Ramos (cell line): ENCODE results near the gene REPS2.

Experiments
- in situ Hi-C: fragments of 300-500 bp; cut with MboI; formaldehyde crosslinking; loops from one replicate; pipeline ENCODE4 v1.14.3; 2022; ENCODE audit warnings: low sequenced_read_pairs; ENCODE audit not compliant: unreplicated experiment

The REPS2 gene

DNA sequence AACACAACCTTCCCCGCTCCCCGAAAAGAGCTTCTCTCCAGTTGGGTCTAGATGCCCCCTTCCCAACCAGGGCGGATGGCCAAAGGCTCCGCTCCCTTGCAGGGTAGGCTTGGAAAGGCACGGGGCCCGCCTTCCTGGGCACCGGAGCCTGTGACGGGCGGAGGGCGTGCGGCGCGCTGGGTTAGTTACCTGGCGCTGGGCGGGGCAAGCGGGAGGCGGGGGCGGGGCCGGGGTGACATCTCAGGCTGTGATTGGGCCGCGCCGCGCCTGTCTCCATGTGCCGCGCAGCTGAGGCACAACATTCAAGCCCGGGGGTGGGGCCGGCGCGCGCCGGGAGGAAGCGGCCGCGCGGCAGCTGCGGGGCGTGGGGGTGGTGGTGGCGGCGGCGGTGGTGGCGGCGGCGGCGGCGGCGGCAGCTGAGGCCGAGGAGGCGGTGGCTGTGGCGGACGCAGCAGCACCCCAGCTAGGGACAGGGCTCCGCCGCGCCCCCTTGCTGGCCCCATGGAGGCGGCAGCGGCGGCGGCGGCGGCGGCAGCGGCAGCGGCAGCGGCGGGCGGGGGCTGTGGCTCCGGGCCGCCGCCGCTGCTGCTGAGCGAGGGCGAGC lies at the start of gene REPS2:
REPS2 (plus strand) TSS at position 298 of the 604 bp plus-strand sequence; CDS start at position 502, 204 bp downstream.
- in situ Hi-C loops: no loop called here

DNA sequence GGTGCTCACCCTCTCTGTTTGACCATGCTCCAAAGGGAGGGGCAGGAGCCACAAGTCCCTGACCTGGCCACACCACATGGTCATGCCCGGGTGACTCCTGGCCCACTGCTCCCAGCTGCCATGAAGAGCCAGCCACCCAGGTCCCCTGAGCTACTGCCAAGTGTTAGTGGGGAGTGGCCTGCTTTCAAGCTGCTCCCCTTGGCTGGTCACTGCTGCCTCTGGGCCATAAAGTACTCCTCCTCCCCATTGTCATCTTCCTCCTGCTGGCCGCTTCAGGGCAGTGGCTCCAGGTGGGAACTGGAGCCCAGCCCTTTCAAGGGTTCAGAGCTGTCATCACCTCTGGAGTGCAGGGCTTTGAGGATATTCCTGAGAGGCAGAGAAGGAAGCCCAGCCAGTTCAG lies 49.0 kb upstream of the REPS2 start:
- in situ Hi-C loops: loop anchor here (25.0 kb wide), 1 partner anchor 140 kb away; no protein-coding TSS in a partner anchor

DNA sequence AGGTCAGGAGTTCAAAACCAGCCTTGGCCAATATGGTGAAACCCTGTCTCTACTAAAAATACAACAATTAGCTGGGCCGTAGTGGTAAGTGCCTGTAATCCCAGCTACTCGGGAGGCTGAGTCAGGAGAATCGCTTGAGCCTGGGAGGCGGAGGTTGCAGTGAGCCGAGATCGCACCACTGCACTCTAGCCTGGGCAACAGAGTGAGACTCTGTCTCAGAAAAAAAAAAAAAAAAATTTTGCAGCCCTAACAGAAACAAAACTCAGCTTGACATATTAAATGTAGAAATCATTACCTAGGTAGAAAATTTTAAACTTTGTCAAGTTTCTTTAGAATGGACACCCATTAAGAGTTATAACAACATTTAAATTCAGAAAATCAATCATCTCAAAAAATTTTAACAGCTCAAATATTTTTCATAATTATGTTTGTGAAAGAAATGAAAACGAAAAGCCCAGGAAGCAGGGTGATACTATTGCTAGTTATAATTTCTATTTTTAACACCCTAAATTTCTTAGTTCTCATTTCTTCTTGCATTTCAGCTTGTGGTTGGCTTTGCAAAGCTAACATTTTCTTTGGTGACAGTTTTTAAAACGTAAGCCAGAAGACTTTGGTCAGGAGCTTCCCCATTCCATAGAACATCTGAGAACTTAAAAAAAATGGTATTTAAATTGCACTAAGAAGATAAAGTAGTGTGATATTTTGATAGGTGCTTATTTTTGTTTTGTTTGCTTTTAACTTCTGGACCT lies 43.0 kb upstream of the REPS2 start:
- in situ Hi-C loops: no loop called here

DNA sequence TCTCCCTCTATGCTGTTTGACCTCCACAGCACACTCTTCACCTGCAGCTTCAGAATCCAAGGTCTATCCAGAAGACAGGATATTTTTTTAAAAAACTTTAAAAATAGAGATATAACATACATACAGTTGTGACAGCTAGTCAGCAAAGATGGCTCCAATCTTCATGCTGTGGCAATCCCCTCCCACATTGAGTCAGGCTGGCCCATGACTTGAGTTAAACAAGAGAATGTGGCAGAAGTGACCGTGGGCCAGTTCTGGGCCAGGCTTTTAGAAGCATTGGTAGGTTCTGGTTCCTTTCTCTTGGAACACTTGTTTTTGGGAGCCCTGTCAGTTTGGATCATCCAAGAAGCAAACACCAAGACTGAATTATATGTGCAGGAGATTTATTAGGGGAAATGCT lies 36.1 kb upstream of the REPS2 start:
- in situ Hi-C loops: no loop called here

DNA sequence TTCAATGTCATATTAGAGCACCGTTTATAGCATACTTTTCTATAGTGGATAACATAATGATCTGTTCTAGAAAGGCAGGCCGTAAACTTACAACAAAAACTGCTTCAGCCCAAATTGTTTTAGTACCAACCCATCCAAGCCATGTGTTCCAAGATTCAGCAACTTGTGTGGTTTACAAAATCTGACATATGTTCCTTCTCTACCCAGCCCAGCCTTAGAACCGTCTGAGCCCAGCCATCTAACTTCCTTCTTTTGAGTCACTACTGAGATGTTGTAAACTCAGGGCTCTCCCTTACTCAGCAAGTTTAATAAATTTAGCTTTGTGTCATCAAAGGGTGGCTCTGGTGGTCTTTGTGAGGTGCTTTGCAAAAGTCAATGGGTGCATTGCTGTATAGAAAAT lies 32.4 kb upstream of the REPS2 start:
- in situ Hi-C loops: no loop called here

DNA sequence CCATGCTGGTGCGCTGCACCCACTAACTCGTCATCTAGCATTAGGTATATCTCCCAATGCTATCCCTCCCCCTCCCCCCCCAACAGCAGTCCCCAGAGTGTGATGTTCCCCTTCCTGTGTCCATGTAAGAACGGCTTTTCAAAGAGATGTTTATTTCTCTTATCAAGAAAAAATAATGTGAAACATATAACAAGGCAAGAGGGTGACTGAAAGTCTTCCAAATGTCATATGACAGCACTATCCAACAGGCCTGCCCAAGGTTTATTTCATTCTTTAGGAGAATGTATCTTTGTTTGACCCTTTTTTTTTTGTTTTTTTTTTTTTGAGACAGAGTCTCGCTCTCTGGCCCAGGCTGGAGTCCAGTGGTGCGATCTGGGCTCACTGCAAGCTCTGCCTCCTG lies 29.9 kb upstream of the REPS2 start:
- in situ Hi-C loops: no loop called here

DNA sequence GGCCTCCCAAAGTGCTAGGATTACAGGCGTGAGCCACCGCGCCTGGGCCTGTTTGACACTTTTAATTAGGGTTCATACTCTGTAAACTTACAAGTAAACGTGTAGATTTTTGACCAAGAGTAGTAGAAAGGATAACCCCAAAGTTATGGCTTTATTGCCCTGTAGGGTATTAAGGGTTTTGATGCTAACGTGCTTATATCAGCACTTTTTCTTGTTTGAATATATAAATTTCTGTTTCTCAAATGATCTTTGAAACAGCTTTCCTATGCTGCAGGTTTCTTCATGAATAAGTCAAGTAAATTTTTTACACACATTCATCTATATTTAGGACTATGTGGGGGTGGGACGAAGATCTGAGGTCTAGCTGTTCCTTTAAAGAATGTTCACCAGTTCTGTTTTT lies 29.3 kb upstream of the REPS2 start:
- in situ Hi-C loops: no loop called here

DNA sequence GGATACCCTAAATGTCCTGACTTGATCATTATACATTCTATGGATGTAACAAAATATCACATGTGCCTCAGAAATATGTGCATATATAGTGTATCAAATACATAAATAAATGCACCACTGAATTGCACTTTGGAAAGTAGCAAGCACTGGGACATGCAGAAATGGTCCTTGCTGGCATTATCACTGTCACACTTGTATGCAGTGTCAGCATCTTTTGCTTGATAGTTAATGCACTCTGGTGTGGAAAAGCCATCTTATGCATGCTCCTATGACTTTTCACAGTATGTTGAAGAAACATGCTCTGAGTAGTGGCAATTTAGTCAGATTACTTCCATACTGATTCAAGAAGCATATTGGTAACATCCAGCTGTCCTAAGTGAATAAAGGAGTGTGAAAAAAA lies 27.5 kb upstream of the REPS2 start:
- in situ Hi-C loops: no loop called here

DNA sequence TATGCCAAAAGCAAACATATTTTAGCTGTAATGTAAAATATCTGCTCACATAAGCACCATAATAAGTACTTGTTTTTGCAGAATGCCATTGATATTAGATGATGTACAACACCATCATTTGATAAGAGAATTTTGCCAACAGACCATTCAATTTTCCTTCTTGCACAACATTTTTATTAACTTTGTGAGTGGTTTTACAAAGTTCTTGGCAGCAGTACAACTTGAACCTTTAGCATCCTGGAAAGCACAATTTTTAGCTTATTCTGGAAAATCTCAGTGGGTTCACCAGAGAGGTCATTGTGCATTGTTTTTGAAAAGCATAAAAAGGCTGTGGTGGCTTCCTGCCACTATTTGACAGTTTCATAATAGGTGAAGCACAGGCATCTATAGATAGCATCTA lies 26.4 kb upstream of the REPS2 start:
- in situ Hi-C loops: no loop called here

DNA sequence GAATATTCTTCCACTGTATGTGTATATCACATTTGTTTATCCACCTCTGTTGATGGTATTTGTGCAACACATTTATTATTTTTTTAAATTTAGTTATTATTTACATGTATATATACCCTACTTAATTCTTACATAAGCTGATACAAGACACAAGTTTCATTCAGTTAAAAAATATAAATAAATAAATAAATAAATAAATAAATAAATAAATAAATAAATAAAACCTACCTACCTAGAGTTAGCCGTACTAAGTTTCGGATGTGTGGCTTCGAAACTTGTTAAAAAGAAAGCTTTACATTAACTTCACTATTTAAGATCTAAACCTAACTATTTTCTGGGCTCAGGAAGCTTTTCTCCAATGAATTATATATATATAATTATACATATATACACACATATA lies 23.3 kb upstream of the REPS2 start:
- in situ Hi-C loops: no loop called here

DNA sequence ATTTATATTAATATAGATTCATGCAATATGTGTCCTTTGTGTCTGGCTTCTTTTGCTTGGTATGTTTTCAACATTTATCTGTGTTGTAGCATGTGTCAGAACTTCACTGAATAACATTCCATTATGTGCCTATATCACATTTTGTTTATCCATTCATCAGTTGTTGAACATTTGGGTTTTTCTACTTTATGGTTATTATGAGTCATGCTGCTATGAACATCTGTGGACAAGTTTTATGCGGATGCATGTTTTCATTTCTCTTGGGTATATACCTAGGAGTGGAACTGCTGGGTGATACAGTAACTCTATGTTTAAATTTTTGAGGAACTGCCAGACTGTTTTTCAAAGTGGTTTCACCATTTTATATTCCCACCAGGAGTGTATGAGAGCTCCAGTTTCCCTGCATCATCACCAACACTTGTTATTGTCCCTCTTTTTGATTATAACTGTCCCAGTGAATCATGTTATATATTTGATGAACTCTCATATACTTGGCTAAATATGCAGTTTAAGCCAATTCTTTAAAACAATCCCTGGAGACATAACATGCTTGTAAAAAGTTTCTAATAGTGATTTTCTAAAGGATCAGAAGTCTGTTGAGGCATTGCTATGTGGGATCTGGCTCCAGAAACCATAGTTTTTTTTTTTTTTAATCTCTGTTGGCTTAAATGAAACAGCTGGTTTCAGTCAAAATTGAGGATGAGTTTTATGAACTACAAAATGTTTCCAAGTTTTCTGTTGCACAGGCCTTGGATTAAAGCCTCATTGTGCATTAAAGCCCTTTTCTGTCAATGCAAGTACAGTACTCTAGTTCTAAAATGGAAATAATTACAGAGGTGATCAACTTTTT lies 21.6 kb upstream of the REPS2 start:
- in situ Hi-C loops: no loop called here

DNA sequence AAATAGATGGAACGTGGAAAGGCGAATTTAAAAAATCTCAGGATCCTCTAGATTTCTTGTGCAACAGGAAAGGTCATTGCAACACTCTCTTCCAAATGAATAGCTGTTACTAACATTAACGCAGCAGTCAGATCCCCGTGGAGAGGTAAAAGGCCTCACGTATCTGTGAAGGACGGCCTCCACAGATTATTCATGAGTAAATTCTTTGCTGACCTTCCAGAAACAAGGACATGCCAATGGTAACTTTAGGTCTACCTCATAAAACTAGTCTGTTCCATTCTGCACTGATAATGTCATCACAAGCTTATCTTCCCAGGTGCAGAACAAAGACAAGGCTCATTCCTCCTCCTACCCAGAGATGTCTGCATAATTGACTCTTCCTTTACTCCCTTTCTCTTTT lies 16.1 kb upstream of the REPS2 start:
- in situ Hi-C loops: no loop called here

DNA sequence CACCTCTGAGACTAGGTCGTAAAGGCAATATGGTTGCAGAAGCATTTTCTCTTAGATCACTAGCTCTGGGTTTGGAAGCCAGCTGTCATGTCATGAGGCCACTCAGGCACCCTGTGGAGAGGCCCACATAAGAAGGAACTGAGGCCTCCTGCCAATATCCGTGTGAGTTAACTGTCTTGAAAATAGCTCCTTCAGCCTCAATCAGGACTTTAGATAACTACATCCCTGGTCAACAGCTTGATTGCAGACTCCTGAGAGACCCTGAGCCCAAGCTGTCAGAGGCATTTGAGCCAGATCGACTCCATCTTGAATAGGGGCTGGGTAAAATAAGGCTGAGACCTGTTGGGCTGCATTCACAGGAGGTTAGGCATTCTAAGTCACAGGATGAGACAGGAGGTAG lies 15.1 kb upstream of the REPS2 start:
- in situ Hi-C loops: no loop called here

DNA sequence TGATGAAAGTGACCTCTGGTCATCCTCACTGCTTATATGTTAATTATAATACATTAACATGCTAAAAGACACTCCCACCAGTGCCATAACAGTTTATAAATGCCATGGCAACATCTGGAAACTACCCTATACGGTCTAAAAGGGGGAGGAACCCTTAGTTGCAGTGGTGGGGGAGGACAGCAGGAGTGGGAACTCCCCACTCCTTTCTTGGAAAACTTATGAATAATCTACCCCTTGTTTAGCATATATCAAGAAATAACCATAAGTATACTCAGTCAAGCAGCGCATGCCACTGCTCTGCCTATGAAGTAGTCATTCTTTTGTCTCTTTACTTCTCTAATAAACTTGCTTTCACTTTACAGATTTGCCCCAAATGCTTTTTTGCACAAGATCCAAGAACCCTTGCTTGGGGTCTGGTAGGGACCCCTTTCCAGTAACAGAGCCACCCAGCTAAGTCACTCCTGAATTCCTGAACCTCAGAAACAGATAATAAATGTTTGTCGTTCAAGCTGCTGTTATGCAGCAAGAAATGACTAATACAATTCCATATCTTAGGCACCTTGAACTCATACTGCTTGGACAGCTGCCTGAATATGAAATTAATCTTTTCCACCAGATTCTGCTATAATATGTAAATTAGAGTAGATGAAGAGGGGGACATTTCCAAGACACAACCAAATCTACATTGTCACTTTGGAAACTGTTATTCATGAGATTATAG lies 14.4 kb upstream of the REPS2 start:
- in situ Hi-C loops: no loop called here

DNA sequence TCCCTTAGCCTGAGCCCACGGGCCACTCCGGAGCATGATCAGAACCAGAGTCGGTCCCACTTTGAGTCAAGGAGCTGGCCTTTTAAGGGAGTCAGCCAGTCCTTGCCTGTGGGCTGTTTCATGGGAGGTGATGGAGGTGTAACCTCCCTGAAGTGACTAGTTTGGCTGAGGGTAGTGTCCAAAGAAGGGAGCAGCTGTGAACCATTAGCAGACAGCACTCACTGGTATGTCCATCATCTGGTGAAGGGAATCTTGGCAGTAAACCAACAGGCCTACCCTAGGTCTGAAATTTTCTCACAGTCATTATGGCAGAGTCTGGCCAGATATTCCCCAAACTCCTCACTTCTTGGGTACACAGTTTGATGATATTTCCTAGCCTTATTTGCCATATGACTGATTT lies 12.3 kb upstream of the REPS2 start:
- in situ Hi-C loops: no loop called here

DNA sequence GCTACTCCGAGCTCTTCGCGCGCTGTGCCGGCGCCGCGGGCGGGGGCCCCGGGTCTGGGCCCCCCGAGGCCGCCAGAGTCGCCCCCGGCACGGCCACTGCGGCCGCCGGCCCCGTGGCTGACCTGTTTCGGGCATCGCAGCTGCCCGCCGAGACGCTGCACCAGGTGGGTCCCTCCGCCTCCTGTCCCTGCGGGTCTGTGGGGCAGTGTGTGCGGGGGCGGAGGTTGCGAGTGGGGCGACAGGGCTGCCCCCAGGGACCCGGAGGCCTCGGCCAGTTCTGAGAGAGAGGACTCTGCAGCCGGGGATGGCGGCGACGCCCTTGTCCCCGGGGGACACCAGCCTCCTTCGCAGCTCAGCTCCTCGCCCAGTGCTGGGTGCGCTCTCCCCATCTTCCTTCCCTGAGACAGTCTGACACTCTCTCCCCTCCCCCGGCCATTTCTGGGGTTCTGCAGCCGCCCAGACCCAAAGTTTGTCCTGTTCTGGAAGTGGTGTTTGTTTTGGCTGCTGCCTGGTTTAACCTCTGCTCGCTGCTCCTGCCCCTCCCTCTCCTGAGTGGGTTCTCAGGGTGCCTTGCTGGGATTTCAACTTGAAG lies 609 bp downstream of the REPS2 start:
- in situ Hi-C loops: no loop called here

DNA sequence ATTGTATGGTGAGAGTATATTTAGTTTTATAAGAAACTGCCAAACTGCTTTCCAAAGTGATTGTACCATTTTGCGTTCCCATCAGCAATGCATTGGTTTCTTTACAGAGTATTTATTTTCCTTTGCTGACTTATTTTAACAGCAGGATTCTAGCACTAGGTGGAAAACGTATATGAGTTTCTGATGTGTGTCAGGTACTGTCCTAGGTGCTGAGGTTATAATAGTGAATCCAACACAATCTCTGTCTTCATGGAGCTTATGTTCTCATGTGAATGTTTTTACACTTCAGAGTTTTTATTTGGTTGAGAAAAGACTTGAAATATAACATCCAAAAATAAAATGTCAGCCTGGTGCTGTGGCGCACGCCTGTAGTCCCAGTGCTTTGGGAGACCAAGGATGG lies 4.0 kb downstream of the REPS2 start:
- in situ Hi-C loops: no loop called here

DNA sequence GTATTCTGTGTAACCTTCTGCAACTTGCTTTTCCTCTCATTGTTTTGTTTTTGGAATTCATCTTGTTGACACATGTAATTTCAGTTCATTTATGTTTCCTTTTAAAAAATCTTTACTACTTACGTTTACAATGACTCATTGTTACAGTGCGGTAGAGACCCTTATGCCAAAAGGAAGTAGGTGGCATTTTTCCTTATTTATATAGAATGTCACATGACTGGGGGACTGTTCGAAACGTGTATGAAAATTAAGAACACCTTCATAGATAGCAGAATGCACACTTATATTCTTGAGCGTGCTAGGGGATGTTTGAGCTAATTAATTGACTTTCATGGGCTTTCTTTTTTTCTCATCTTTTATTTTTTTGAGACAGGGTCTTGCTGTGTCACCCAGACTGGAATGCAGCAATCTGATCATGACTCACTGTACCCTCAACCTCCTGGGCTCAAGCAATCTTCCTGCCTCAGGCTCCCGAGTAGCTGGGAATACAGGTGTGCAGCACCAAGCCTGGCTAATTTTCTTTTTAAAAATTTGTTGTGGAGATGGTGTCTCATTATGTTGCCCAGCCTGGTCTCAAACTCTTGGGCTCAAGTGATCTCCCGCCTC lies 7.3 kb downstream of the REPS2 start:
- in situ Hi-C loops: no loop called here

DNA sequence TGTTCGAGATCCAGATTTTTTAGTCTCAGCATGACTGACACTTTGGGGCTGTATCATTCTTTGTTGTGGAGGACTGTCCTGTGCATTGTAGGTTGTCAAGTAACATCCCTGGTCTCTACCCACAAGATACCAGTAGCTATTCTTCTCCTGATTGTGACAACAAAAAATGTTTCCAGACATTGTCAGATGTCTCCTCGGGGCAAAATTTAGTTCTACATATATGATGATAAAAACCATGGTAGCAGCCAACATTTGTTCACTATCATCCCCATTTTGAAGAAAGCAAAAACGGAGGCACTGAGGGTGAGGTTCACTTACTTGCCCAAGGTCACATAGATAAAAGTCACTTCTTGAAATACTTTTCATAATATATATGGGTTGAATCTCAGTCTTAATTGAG lies 11.3 kb downstream of the REPS2 start:
- in situ Hi-C loops: no loop called here

DNA sequence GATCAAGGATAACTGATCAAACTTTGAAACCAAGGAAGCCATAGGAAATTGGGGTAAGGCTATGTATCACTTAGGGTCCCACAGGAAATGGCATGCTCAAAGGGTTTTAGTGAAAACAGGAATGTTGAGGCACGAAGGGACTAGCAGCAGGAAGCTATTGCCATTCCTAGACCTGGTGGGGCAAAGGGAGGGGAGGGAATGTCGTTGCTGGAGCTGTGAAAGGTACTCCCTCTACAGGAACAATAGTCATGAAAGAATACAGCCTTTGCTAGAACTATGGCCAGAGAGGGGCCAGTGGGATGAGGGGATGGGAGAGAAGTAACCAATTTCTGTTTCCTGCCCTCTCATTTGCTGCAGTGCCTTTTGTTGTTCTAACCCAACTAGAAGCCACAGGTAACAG lies 11.9 kb downstream of the REPS2 start:
- in situ Hi-C loops: no loop called here
